Measurements from ENCODE around the gene CYP27B1.

GRCh38 chr12:57763881-57764661 is 2.8 kb downstream of the CYP27B1 start:
- no peak for TF ChIP-seq CTCF (conservative IDR thresholded peaks at IDR 0.05)
- no peak for TF ChIP-seq ZFX (IDR thresholded peaks at IDR 0.05)
